GM19324 (cell line): ENCODE results near the gene ARL5B.
"Not testable (repeated sequence)": the region's sequence is repeated elsewhere in the genome, so short reads cannot be mapped to it uniquely, and the experiment has no call there.

Source experiments
- ATAC-seq: cut with Tn5 transposase; IDR thresholded peaks from one replicate; pipeline ENCODE4 v1.9.1; 2021; ENCODE audit warnings: mild to moderate bottlenecking, moderate library complexity; ENCODE audit not compliant: unreplicated experiment, low FRiP score

Gene ARL5B

GRCh38 chr10:18659125-18659818 is at the start of gene ARL5B:
ARL5B (plus strand) TSS chr10:18659431; CDS start chr10:18659638, 207 bp downstream.
- peak; percentile 96 for ATAC-seq

GRCh38 chr10:18610517-18610916 is 48.7 kb upstream of the ARL5B start:
- ATAC-seq, result no peak

- no peak for ATAC-seq
These were observed 48.1 kb upstream of the ARL5B start for GRCh38 chr10:18611168-18611567.

GRCh38 chr10:18615618-18616017 is 43.6 kb upstream of the ARL5B start:
- no peak for ATAC-seq

GRCh38 chr10:18616337-18616736 is 42.9 kb upstream of the ARL5B start:
- ATAC-seq, result no peak

- ATAC-seq, result no peak
These were observed 40.2 kb upstream of the ARL5B start for GRCh38 chr10:18619016-18619415.

- no peak for ATAC-seq
These were observed 38.4 kb upstream of the ARL5B start for GRCh38 chr10:18620856-18621255.

GRCh38 chr10:18623671-18624070 is 35.6 kb upstream of the ARL5B start:
- not testable (repeated sequence) for ATAC-seq

GRCh38 chr10:18625886-18626285 is 33.3 kb upstream of the ARL5B start:
- ATAC-seq, result no peak

- not testable (repeated sequence) for ATAC-seq
These were observed 31.7 kb upstream of the ARL5B start for GRCh38 chr10:18627452-18628018.

- ATAC-seq, result not testable (repeated sequence)
These were observed 26.7 kb upstream of the ARL5B start for GRCh38 chr10:18632500-18632899.

GRCh38 chr10:18635995-18636394 is 23.2 kb upstream of the ARL5B start:
- ATAC-seq, result no peak

GRCh38 chr10:18637400-18637799 is 21.8 kb upstream of the ARL5B start:
- not testable (repeated sequence) for ATAC-seq

- not testable (repeated sequence) for ATAC-seq
These were observed 19.5 kb upstream of the ARL5B start for GRCh38 chr10:18639719-18640118.

GRCh38 chr10:18647151-18647550 is 12.1 kb upstream of the ARL5B start:
- ATAC-seq, result no peak

GRCh38 chr10:18647945-18648344 is 11.3 kb upstream of the ARL5B start:
- no peak for ATAC-seq

- no peak for ATAC-seq
These were observed 9.8 kb upstream of the ARL5B start for GRCh38 chr10:18649364-18649959.

GRCh38 chr10:18650404-18650997 is 8.7 kb upstream of the ARL5B start:
- no peak for ATAC-seq

GRCh38 chr10:18651324-18652007 is 7.8 kb upstream of the ARL5B start, which contains the start of gene NSUN6:
NSUN6 (minus strand) TSS chr10:18651587; CDS start chr10:18651203, 384 bp downstream.
- peak; percentile 97 for ATAC-seq

- ATAC-seq, result no peak
These were observed 6.1 kb upstream of the ARL5B start for GRCh38 chr10:18653112-18653511.

GRCh38 chr10:18656724-18657123 is 2.5 kb upstream of the ARL5B start:
- no peak for ATAC-seq
